ENCODE data around the gene CEBPB.
"Not testable (repeated sequence)": the region's sequence is repeated elsewhere in the genome, so short reads cannot be mapped to it uniquely, and the experiment has no call there.

The CEBPB gene

DNA sequence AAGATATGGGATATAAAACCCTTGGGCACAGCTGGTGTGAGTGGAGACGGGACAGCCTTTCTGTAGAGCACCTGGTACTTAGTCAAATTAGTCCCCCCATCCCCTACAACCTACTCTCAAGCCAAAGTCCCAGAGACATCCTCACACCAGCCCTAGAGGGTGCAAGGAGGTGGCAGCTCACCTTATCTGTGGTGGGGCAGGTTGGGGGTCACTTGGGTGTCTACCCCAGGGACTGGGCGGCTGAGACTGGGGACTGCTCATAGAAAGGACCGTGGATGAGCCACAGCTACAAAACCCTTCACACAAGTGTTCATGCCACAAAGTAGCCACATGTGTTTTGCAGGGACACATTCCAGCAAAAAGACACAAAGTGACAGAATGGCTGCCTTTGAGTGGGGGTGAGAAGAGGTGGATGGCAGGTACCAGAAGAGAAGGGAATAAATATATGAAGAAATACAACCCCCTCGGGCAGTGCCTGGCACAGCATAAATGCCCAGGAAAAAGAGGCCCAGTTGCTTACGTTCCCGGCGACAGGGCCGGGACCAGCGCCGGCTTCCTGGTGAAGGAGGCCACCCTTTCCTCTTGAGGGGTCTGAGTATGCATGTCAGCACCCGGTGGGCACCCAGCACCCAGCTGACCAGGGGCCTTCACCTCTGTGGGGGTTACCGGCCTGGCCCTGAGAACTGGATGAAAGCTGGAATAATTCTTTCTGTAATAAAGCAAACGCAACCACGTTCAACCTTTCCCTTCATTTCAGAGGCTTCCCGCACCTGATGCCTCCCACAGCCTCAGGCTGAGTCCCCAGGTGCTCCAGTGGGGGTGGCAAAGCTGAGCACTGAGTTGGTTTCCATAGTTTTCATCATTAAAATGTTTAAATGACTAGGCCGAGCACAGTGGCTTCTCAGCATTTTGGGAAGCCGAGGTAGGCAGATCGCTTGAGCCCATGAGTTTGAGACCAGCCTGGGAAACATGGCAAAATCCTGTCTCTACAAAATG, 14.4 kb upstream of the CEBPB start:
- Histone ChIP-seq H3K9me3 (ENCODE audit: control insufficient read depth, low read depth, low read length) (no peaks in the 10 kb centered on the region), H3K27ac (ENCODE audit: low read length) (no peak overlapping the region), H3K27me3 (ENCODE audit: control insufficient read depth, insufficient read depth, low read length) (no peaks in the 10 kb centered on the region), H3K36me3 (ENCODE audit: control insufficient read depth, low read depth, low read length) (no peaks in the 10 kb centered on the region), H3K4me3 (ENCODE audit: low read length) (no peak overlapping the region), H3K4me1 (ENCODE audit: control insufficient read depth, low read depth, low read length) (peaks cover 12% of the 10 kb centered on the region), H3K9ac (ENCODE audit: low read length) (no peak overlapping the region)

DNA sequence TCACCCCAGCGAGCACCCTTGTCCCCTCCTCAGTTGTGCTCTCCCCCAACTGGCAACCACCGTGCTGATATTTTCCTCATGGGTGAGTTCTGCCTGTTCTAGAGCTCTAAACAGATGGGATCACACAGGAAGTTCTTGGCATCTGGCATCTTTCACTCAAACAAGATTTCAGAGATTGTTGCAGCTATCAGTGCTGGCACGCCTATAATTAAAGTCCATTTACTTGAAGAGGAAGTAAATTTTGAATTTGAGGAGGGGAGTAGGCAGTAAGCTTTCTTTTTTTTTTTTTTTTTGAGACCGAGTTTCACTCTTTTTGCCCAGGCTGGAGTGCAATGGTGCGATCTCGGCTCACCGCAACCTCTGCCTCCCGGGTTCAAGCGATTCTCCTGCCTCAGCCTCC, 12.0 kb upstream of the CEBPB start:
- not testable (repeated sequence) for H3K9me3 ChIP-seq (ENCODE audit: control insufficient read depth, low read depth, low read length); H3K27ac ChIP-seq (ENCODE audit: low read length); H3K4me1 ChIP-seq (ENCODE audit: control insufficient read depth, low read depth, low read length); H3K36me3 ChIP-seq (ENCODE audit: control insufficient read depth, low read depth, low read length); H3K9ac ChIP-seq (ENCODE audit: low read length); H3K27me3 ChIP-seq (ENCODE audit: control insufficient read depth, insufficient read depth, low read length); H3K4me3 ChIP-seq (ENCODE audit: low read length)

DNA sequence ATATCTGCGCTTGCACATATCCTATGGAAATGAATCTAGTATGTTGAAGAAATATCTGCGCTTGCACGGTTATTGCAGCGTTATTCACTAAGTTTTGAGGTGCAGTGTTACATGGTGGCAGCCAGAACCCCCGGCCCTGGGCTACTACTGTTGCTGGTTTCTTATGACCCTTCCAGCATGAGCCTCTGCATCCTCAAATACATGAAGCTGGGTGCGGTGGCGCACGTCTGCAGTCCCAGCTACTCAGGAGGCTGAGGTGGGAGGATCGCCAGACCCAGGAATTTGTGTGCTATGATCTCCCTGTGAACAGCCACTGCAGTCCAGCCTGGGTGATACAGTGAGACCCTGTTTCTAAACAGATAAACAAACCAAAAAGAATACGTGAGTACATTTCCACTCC, 9.3 kb upstream of the CEBPB start:
- H3K9ac ChIP-seq (ENCODE audit: low read length), result no peak overlapping the region

DNA sequence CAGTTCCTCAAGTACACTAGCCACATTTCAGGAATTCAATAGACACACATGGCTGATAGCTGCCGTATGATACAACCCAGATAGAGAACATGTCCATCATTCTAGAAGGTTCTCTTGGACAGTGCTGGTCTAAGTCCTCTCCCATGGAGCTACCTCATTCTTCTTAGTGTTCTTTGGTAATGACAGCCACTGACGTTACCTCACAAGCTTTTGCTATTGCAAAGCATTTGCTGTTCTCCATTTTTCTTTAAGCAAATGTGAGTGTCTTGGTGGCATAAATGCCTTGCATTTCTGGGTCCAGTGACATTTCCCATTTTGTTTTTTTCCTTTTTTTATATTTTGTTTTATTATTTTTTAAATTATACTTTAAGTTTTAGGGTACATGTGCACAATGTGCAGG, 8.3 kb upstream of the CEBPB start:
- Histone ChIP-seq H3K27me3 (ENCODE audit: control insufficient read depth, insufficient read depth, low read length) (peaks cover 5% of the 10 kb centered on the region), H3K9ac (ENCODE audit: low read length) (no peak overlapping the region), H3K9me3 (ENCODE audit: control insufficient read depth, low read depth, low read length) (no peaks in the 10 kb centered on the region), H3K4me3 (ENCODE audit: low read length) (no peak overlapping the region), H3K27ac (ENCODE audit: low read length) (no peak overlapping the region), H3K36me3 (ENCODE audit: control insufficient read depth, low read depth, low read length) (no peaks in the 10 kb centered on the region), H3K4me1 (ENCODE audit: control insufficient read depth, low read depth, low read length) (peaks cover 3% of the 10 kb centered on the region)

More for the DNA sequence above, 9.3 kb upstream of the CEBPB start:
- peaks cover 5% of the 10 kb centered on the region for H3K27me3 ChIP-seq (ENCODE audit: control insufficient read depth, insufficient read depth, low read length)
- no peak overlapping the region for H3K27ac ChIP-seq (ENCODE audit: low read length)
- H3K36me3 ChIP-seq (ENCODE audit: control insufficient read depth, low read depth, low read length), result no peaks in the 10 kb centered on the region
- H3K9me3 ChIP-seq (ENCODE audit: control insufficient read depth, low read depth, low read length), result no peaks in the 10 kb centered on the region
- no peaks in the 10 kb centered on the region for H3K4me1 ChIP-seq (ENCODE audit: control insufficient read depth, low read depth, low read length)
- H3K4me3 ChIP-seq (ENCODE audit: low read length), result no peak overlapping the region

DNA sequence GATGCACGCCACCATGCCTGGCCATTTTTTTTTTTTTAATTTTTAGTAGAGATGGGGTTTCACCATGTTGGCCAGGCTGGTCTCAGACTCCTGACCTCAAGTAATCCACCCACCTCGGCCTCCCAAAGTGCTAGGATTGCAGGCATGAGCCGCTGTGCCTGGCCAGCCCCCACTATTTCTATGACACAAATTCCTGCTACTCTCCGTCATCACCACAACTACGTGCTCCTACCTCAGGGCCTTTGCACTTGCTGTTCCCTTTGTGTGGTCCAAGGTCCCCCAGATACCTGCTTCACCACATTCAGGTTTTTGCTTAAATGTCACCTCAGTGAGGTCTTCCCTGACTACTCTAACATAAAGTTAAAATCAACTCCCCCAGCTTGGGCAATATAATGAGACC, 5.2 kb upstream of the CEBPB start:
- no peak overlapping the region for H3K4me3 ChIP-seq (ENCODE audit: low read length)

DNA sequence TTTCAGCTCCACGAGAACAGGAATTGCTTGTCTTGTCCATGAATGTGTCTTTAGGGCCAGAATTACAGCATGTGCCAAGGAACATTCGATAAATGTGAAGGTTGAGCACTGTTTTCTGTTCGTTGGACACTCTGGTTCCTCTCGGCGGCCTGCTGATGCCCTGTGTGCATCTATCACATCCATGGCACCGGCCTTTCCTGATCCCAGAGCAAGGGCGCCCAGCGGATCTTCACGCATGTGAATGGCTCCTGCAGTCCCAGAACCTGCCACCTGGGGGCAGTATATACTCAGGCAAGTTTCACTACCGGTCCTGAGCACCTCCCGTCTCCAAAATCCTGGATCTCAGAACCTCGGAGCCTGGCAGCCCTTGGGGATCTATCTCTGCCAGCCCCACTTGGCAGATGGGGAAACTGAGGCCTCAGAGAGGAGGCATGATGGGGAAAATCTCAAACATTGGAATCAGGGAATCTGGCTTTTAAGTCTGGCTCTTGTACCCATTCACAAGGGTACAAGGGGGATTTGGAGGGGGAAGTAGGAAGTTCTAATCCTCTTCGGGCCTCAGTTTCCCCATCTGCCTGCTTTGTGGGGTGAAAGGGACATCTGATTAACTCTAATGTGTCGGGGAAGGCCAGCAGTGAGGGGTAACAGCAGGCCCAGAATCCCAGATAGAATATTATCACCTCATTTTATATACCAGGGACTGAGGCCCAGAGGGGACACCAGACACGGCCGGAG, 4.3 kb upstream of the CEBPB start:
- Histone ChIP-seq H3K9me3 (ENCODE audit: control insufficient read depth, low read depth, low read length) (no peaks in the 10 kb centered on the region), H3K4me3 (ENCODE audit: low read length) (no peak overlapping the region), H3K27ac (ENCODE audit: low read length) (no peak overlapping the region), H3K9ac (ENCODE audit: low read length) (no peak overlapping the region), H3K27me3 (ENCODE audit: control insufficient read depth, insufficient read depth, low read length) (peaks cover 5% of the 10 kb centered on the region), H3K36me3 (ENCODE audit: control insufficient read depth, low read depth, low read length) (no peaks in the 10 kb centered on the region), H3K4me1 (ENCODE audit: control insufficient read depth, low read depth, low read length) (peaks cover 3% of the 10 kb centered on the region)

More for the DNA sequence above, 5.2 kb upstream of the CEBPB start:
- Histone ChIP-seq H3K9me3 (ENCODE audit: control insufficient read depth, low read depth, low read length) (no peaks in the 10 kb centered on the region), H3K36me3 (ENCODE audit: control insufficient read depth, low read depth, low read length) (no peaks in the 10 kb centered on the region), H3K27ac (ENCODE audit: low read length) (no peak overlapping the region), H3K9ac (ENCODE audit: low read length) (no peak overlapping the region), H3K27me3 (ENCODE audit: control insufficient read depth, insufficient read depth, low read length) (peaks cover 5% of the 10 kb centered on the region), H3K4me1 (ENCODE audit: control insufficient read depth, low read depth, low read length) (peaks cover 3% of the 10 kb centered on the region)

DNA sequence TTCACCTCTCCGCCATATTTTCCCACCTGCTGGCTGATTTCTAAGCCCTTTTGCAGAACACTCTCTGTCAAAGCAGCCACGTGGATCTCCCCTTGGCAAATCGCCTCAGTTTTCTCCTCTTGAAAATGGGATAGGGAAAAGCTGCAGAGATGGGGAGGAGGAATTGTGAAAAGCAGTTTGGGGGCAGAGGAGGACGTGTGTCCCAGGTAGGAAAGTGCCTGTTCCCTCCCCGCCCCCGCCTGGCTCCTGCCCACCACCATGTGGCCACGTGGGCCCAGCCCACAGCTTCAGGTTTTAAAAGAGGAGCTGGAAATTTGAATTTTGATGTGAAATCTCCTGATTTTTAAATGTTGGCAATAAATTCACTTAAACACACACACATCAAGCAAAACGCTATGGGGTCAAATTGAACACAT, 3.6 kb upstream of the CEBPB start:
- no peaks in the 10 kb centered on the region for H3K36me3 ChIP-seq (ENCODE audit: control insufficient read depth, low read depth, low read length)
- H3K9me3 ChIP-seq (ENCODE audit: control insufficient read depth, low read depth, low read length), result no peaks in the 10 kb centered on the region
- no peak overlapping the region for H3K4me3 ChIP-seq (ENCODE audit: low read length)
- no peak overlapping the region for H3K27ac ChIP-seq (ENCODE audit: low read length)
- H3K9ac ChIP-seq (ENCODE audit: low read length), result no peak overlapping the region
- peaks cover 3% of the 10 kb centered on the region for H3K4me1 ChIP-seq (ENCODE audit: control insufficient read depth, low read depth, low read length)
- peaks cover 5% of the 10 kb centered on the region for H3K27me3 ChIP-seq (ENCODE audit: control insufficient read depth, insufficient read depth, low read length)

DNA sequence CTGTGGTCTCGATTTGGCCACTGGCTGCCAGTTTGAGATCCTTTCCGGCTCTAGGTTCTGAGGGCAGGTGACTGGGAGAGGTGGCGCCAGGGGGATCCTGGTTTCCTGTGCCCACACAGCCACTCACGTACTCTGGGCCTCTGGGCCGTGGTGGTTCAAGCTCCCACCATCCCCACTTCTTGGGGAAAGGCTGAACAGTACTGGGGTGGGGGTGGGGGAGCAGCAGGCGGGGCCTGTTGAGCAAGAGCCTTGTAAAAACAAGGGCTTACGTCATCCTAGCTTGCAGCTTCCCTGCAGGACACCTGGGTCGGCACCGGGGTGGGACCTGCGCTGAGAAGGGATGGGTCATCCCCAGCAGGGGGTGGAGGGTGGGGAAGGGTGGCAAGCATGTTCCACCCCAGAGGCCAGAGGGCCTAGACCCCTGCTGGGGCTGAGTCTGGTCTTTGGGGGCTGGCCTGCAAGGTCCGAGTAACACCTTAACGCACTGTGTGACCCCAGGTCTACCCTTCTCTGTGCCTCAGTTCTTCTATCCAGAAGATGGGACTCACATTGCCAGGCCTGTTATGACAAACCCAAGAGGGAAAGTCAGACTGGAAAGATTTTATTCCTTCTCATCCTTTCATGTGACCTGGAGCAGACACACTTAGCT, 3.1 kb upstream of the CEBPB start:
- H3K36me3 ChIP-seq (ENCODE audit: control insufficient read depth, low read depth, low read length), result no peaks in the 10 kb centered on the region
- peaks cover 5% of the 10 kb centered on the region for H3K27me3 ChIP-seq (ENCODE audit: control insufficient read depth, insufficient read depth, low read length)
- H3K9ac ChIP-seq (ENCODE audit: low read length), result no peak overlapping the region
- H3K9me3 ChIP-seq (ENCODE audit: control insufficient read depth, low read depth, low read length), result no peaks in the 10 kb centered on the region
- H3K4me1 ChIP-seq (ENCODE audit: control insufficient read depth, low read depth, low read length), result peaks cover 3% of the 10 kb centered on the region
- H3K27ac ChIP-seq (ENCODE audit: low read length), result no peak overlapping the region
- H3K4me3 ChIP-seq (ENCODE audit: low read length), result no peak overlapping the region

DNA sequence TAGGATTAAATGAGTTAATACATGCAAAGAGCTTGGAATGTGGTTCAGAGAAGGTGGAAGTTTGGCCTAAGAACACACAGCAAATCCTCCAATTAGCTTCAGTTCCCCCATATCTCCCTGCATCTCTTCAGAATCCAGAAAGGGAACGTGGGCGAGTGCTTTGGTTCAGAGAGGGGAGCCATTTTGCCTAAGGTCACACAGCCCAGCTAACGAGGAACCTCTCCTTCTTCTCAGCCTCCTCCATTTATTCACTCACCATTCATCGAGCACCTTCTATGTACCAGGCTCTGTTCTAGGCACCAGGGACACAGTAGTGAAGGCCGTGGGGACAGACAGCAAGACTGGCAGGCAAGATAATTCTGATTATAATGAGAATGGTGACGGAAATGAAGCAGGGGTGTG, 2.3 kb upstream of the CEBPB start:
- H3K4me1 ChIP-seq (ENCODE audit: control insufficient read depth, low read depth, low read length), result peaks cover 8% of the 10 kb centered on the region
- H3K27me3 ChIP-seq (ENCODE audit: control insufficient read depth, insufficient read depth, low read length), result peaks cover 5% of the 10 kb centered on the region
- no peak overlapping the region for H3K27ac ChIP-seq (ENCODE audit: low read length)
- H3K9ac ChIP-seq (ENCODE audit: low read length), result no peak overlapping the region
- H3K36me3 ChIP-seq (ENCODE audit: control insufficient read depth, low read depth, low read length), result no peaks in the 10 kb centered on the region
- no peaks in the 10 kb centered on the region for H3K9me3 ChIP-seq (ENCODE audit: control insufficient read depth, low read depth, low read length)
- H3K4me3 ChIP-seq (ENCODE audit: low read length), result no peak overlapping the region

DNA sequence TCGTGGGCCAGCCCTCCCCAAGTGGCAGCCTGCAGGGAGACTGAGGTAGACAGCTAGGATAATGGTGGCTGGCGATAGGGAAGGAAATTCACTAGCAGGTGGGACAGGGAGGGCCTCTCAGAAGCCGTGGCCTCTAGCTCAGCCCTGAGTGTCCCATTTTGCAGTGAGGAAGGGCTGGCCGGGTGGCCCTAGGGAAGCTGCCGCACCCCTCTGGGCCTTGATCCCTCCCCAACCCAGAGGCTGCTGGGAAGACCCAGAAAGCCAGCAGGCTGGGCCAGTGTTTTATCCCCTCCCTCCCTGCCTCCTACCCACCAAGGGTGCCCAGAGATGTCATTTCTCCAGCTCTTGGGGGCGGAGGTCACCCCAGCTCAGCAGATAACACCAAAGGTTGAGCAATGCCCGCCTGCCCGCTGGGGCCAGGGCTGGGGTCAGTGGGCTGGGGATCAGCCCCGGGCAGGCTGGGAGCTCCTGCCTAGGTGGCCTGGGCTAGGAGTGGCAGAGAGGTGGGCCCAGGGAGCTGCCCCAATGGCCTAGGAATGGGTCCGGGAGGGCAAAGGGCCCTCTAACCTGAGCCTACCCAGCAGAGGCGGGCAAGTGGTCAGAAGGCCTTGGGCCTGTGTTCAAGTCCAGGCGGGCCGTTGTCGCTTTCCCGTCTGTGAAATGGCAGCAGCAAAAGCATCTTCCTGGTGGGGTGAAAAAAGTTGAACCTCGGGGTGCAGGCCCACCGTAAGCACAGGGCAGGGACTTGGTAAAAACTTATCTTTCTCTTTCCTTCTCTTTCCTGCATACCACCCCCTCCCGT, 1.6 kb upstream of the CEBPB start:
- Histone ChIP-seq H3K27me3 (ENCODE audit: control insufficient read depth, insufficient read depth, low read length) (peaks cover 5% of the 10 kb centered on the region), H3K9ac (ENCODE audit: low read length) (no peak overlapping the region), H3K4me3 (ENCODE audit: low read length) (no peak overlapping the region), H3K4me1 (ENCODE audit: control insufficient read depth, low read depth, low read length) (peaks cover 16% of the 10 kb centered on the region), H3K9me3 (ENCODE audit: control insufficient read depth, low read depth, low read length) (no peaks in the 10 kb centered on the region), H3K27ac (ENCODE audit: low read length) (no peak overlapping the region), H3K36me3 (ENCODE audit: control insufficient read depth, low read depth, low read length) (no peaks in the 10 kb centered on the region)

Data from iPS-18a (cell line).